ENCODE data around the gene KDM4E. TPM values are rescaled to one million over a fixed set of nuclear protein-coding genes. Genes with fewer than 3 reads are reported as not detected.
"Not testable (repeated sequence)": the region's sequence is repeated elsewhere in the genome, so short reads cannot be mapped to it uniquely, and the experiment has no call there.

KDM4E gene
- total RNA-seq, 2 donors from 2014 or later = not detected

- no peak for ATAC-seq
- Histone ChIP-seq H3K9me3 (no peaks in the 10 kb centered on the region), H3K27me3 (no peaks in the 10 kb centered on the region), H3K27ac (no peak overlapping the region), H3K4me1 (no peaks in the 10 kb centered on the region), H3K36me3 (replicated peaks in 1 of 2; ENCODE audit: insufficient read depth in 1 of 2, low read depth in 2 of 2) (no peaks in the 10 kb centered on the region), H3K4me3 (no peak overlapping the region)
- intact Hi-C loops (cut with DNase I) = no loop called here
- no peak for TF ChIP-seq POLR2A (IDR thresholded peaks at IDR 0.05)
- DNase-seq = no peak
These were observed 20.8 kb downstream of the KDM4E start for GRCh38 chr11:95045812-95046211.

GRCh38 chr11:95049122-95049521 lies 24.1 kb downstream of the KDM4E start, which contains the start of gene KDM4F:
KDM4F (plus strand) TSS chr11:95049422.
- ATAC-seq; intact Hi-C loops (cut with DNase I): not testable (repeated sequence)

GRCh38 chr11:95050595-95051202 lies 25.6 kb downstream of the KDM4E start:
- ATAC-seq (no peak), DNase-seq (no peak)
- TF ChIP-seq POLR2A (IDR thresholded peaks at IDR 0.05) (no peak), CTCF (IDR thresholded peaks at IDR 0.05) (no peak)
- Histone ChIP-seq H3K27me3 (no peaks in the 10 kb centered on the region), H3K27ac (no peak overlapping the region), H3K4me1 (no peaks in the 10 kb centered on the region), H3K36me3 (replicated peaks in 1 of 2; ENCODE audit: insufficient read depth in 1 of 2, low read depth in 2 of 2) (no peaks in the 10 kb centered on the region), H3K4me3 (no peak overlapping the region), H3K9me3 (no peaks in the 10 kb centered on the region)
- WGBS, 2 donors = 78 to 97% methylated on average over 6 to 15 of the region's 22 CpGs
- intact Hi-C loops (cut with DNase I) = loop anchor here (5.0 kb wide), 1 partner anchor 68 kb away; no protein-coding TSS in a partner anchor

More at GRCh38 chr11:95049122-95049521, 24.1 kb downstream of the KDM4E start, which contains the start of gene KDM4F:
- WGBS, 2 donors = 73 to 75% methylated on average over 3 of the region's 3 CpGs
- DNase-seq; H3K27ac ChIP-seq; H3K36me3 ChIP-seq (replicated peaks in 1 of 2; ENCODE audit: insufficient read depth in 1 of 2, low read depth in 2 of 2); H3K4me3 ChIP-seq; H3K4me1 ChIP-seq; H3K27me3 ChIP-seq; H3K9me3 ChIP-seq: not testable (repeated sequence)

GRCh38 chr11:95054356-95054755 lies 29.3 kb downstream of the KDM4E start:
- intact Hi-C loops (cut with DNase I) = loop anchor here (5.0 kb wide), 1 partner anchor 72 kb away; no protein-coding TSS in a partner anchor
- WGBS, 2 donors = 42 to 52% methylated on average over 2 of the region's 2 CpGs
- no peaks in the 10 kb centered on the region for H3K27me3 ChIP-seq
- H3K36me3 ChIP-seq (replicated peaks in 1 of 2; ENCODE audit: insufficient read depth in 1 of 2, low read depth in 2 of 2) = no peaks in the 10 kb centered on the region
- no peak overlapping the region for H3K4me3 ChIP-seq
- no peak overlapping the region for H3K27ac ChIP-seq
- H3K9me3 ChIP-seq = no peaks in the 10 kb centered on the region
- TF ChIP-seq POLR2A (IDR thresholded peaks at IDR 0.05) = no peak
- no peak for TF ChIP-seq CTCF (IDR thresholded peaks at IDR 0.05)
- DNase-seq = no peak
- H3K4me1 ChIP-seq = no peaks in the 10 kb centered on the region
- ATAC-seq = no peak

- no peak overlapping the region for H3K4me3 ChIP-seq
- ATAC-seq (no peak), DNase-seq (no peak)
- no peaks in the 10 kb centered on the region for H3K9me3 ChIP-seq
- H3K4me1 ChIP-seq = no peaks in the 10 kb centered on the region
- no peak overlapping the region for H3K27ac ChIP-seq
- H3K27me3 ChIP-seq = no peaks in the 10 kb centered on the region
- H3K36me3 ChIP-seq (replicated peaks in 1 of 2; ENCODE audit: insufficient read depth in 1 of 2, low read depth in 2 of 2) = no peaks in the 10 kb centered on the region
- TF ChIP-seq CTCF (IDR thresholded peaks at IDR 0.05) (no peak), POLR2A (IDR thresholded peaks at IDR 0.05) (no peak)
- WGBS, 2 donors = 43 to 45% methylated on average over 2 of the region's 2 CpGs
- intact Hi-C loops (cut with DNase I) = no loop called here
These were observed 30.3 kb downstream of the KDM4E start for GRCh38 chr11:95055283-95055897.

Data from body of pancreas (tissue), 4 donors.